Loucy (cell line): ENCODE measurements around the gene SPEG.

Source experiments
- EZH2phosphoT487 ChIP-seq: fragments of 200-600 bp; IDR thresholded peaks from 2 replicates; pipeline ENCODE4 v1.6.1; 2018; ENCODE audit warnings: antibody characterized with exemption, mild to moderate bottlenecking, moderate library complexity, borderline replicate concordance
- TF ChIP-seq, protein P1 (sequence below): fragments of 200-600 bp; sonication (generic); conservative IDR thresholded peaks from 2 replicates; pipeline ENCODE4 v1.5.1; 2014; ENCODE audit warnings: mild to moderate bottlenecking, antibody characterized with exemption, low read length

DNA sequence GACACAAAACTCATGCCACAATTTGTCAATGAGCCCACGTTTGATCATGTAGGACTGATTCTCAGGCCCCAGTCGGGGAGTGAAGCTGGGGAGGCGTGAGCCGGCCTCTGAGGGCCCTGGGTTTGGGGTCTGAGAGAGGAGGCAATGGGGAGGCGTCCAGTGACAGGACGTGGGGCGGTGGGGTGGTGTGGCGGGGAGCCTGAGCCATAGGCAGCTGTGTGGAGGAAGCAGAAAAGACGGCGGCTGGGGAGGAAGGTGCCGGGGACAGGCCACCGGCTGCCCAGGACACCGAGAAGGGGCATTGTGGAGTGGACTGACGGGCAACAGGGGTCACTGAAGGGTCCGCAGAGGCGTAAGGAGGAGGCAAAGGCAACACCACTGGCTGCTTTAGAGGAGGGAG is 101.8 kb downstream of the SPEG start:
- TF ChIP-seq, protein P1, sequence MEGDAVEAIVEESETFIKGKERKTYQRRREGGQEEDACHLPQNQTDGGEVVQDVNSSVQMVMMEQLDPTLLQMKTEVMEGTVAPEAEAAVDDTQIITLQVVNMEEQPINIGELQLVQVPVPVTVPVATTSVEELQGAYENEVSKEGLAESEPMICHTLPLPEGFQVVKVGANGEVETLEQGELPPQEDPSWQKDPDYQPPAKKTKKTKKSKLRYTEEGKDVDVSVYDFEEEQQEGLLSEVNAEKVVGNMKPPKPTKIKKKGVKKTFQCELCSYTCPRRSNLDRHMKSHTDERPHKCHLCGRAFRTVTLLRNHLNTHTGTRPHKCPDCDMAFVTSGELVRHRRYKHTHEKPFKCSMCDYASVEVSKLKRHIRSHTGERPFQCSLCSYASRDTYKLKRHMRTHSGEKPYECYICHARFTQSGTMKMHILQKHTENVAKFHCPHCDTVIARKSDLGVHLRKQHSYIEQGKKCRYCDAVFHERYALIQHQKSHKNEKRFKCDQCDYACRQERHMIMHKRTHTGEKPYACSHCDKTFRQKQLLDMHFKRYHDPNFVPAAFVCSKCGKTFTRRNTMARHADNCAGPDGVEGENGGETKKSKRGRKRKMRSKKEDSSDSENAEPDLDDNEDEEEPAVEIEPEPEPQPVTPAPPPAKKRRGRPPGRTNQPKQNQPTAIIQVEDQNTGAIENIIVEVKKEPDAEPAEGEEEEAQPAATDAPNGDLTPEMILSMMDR, result no peak
- no peak for TF ChIP-seq EZH2phosphoT487
